ENCODE results near the gene CNTFR.
"Not testable (repeated sequence)": the region's sequence is repeated elsewhere in the genome, so short reads cannot be mapped to it uniquely, and the experiment has no call there.

DNA sequence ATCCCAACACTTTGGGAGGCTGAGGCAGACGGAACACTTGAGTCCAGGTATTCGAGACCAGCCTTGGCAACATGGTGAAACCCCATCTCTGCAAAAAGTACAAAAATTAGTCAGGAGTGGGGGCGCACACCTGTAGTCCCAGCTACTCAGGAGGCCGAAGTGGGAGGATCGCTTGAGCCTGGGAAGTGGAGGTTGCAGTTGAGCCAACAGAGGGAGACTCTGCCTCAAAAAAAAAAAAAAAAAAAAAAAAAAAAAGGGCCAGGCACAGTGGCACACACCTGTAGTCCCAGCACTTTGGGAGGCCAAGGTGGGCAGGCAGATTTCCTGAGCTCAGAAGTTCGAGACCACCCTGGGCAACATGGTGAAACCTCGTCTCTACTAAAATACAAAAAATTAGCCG lies 49.8 kb upstream of the CNTFR start:
- TF ChIP-seq, protein P1, sequence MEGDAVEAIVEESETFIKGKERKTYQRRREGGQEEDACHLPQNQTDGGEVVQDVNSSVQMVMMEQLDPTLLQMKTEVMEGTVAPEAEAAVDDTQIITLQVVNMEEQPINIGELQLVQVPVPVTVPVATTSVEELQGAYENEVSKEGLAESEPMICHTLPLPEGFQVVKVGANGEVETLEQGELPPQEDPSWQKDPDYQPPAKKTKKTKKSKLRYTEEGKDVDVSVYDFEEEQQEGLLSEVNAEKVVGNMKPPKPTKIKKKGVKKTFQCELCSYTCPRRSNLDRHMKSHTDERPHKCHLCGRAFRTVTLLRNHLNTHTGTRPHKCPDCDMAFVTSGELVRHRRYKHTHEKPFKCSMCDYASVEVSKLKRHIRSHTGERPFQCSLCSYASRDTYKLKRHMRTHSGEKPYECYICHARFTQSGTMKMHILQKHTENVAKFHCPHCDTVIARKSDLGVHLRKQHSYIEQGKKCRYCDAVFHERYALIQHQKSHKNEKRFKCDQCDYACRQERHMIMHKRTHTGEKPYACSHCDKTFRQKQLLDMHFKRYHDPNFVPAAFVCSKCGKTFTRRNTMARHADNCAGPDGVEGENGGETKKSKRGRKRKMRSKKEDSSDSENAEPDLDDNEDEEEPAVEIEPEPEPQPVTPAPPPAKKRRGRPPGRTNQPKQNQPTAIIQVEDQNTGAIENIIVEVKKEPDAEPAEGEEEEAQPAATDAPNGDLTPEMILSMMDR (IDR thresholded peaks at IDR 0.05): not testable (repeated sequence)
- TF ChIP-seq POLR2AphosphoS5 (IDR thresholded peaks at IDR 0.05; ENCODE audit: insufficient read depth in 1 of 2, low read depth in 1 of 2): not testable (repeated sequence)
